ENCODE data around the gene DAPK1. TPM values are rescaled to one million over a fixed set of nuclear protein-coding genes. Genes with fewer than 3 reads are reported as not detected.

The DAPK1 gene
- total and polyA plus RNA-seq, 4 donors = 33.0 to 301 (median 94.1) TPM

- Histone ChIP-seq H3K36me3 (ENCODE audit: control insufficient read depth in 4 of 4, insufficient read depth in 4 of 4, low read length in 4 of 4) (peaks cover 0 to 36% (median 23%) of the 10 kb centered on the region in 4 donors), H3K27ac (ENCODE audit: low read depth in 1 of 2, low read length in 1 of 2) (no peak overlapping the region), H3K4me1 (ENCODE audit: control insufficient read depth in 5 of 5, insufficient read depth in 5 of 5, low read length in 5 of 5) (peaks cover 0 to 8% (median 0%) of the 10 kb centered on the region in 5 donors), H3K9ac (ENCODE audit: insufficient read depth in 1 of 2, low read length in 2 of 2) (no peak overlapping the region), H3K9me3 (ENCODE audit: control insufficient read depth in 4 of 4, insufficient read depth in 3 of 4, low read length in 3 of 4) (peaks cover 0 to 6% (median 0%) of the 10 kb centered on the region in 4 donors), H3K27me3 (ENCODE audit: control insufficient read depth in 3 of 3, insufficient read depth in 3 of 3, low read length in 2 of 3) (no peaks in the 10 kb centered on the region), H3K4me3 (no peak overlapping the region)
- no peak for TF ChIP-seq CTCF (IDR thresholded peaks at IDR 0.05; ENCODE audit: control extremely low read depth, extremely low read depth)
- 77 to 85% methylated on average over 3 of the region's 3 CpGs for WGBS, 2 donors
- ATAC-seq (ENCODE audit: insufficient read depth, low FRiP score) = no peak
- DNase-seq = no peak
Observed at GRCh38 chr9:87630846-87631245, 133.2 kb downstream of the DAPK1 start.

GRCh38 chr9:87635656-87636501 lies 138.2 kb downstream of the DAPK1 start:
- H3K4me1 ChIP-seq (ENCODE audit: control insufficient read depth in 5 of 5, insufficient read depth in 5 of 5, low read length in 5 of 5) = peaks cover 0 to 21% (median 8%) of the 10 kb centered on the region in 5 donors
- no peak overlapping the region for H3K4me3 ChIP-seq
- WGBS, 2 donors = 87 to 93% methylated on average over 15 of the region's 15 CpGs
- no peaks in the 10 kb centered on the region for H3K27me3 ChIP-seq (ENCODE audit: control insufficient read depth in 3 of 3, insufficient read depth in 3 of 3, low read length in 2 of 3)
- TF ChIP-seq CTCF (IDR thresholded peaks at IDR 0.05; ENCODE audit: control extremely low read depth, extremely low read depth) = no peak
- H3K9ac ChIP-seq (ENCODE audit: insufficient read depth in 1 of 2, low read length in 2 of 2) = no peak overlapping the region
- DNase-seq (no peak), ATAC-seq (ENCODE audit: insufficient read depth, low FRiP score) (no peak)
- peaks cover 0 to 50% (median 30%) of the 10 kb centered on the region in 4 donors for H3K36me3 ChIP-seq (ENCODE audit: control insufficient read depth in 4 of 4, insufficient read depth in 4 of 4, low read length in 4 of 4)
- H3K9me3 ChIP-seq (ENCODE audit: control insufficient read depth in 4 of 4, insufficient read depth in 3 of 4, low read length in 3 of 4) = peaks cover 0 to 7% (median 0%) of the 10 kb centered on the region in 4 donors
- H3K27ac ChIP-seq (ENCODE audit: low read depth in 1 of 2, low read length in 1 of 2) = no peak overlapping the region

- Histone ChIP-seq H3K4me3 (no peak overlapping the region), H3K9ac (ENCODE audit: insufficient read depth in 1 of 2, low read length in 2 of 2) (no peak overlapping the region), H3K27ac (ENCODE audit: low read depth in 1 of 2, low read length in 1 of 2) (no peak overlapping the region), H3K4me1 (ENCODE audit: control insufficient read depth in 5 of 5, insufficient read depth in 5 of 5, low read length in 5 of 5) (peaks cover 0 to 42% (median 19%) of the 10 kb centered on the region in 5 donors), H3K9me3 (ENCODE audit: control insufficient read depth in 4 of 4, insufficient read depth in 3 of 4, low read length in 3 of 4) (peaks cover 0 to 7% (median 0%) of the 10 kb centered on the region in 4 donors), H3K36me3 (ENCODE audit: control insufficient read depth in 4 of 4, insufficient read depth in 4 of 4, low read length in 4 of 4) (peaks cover 0 to 56% (median 32%) of the 10 kb centered on the region in 4 donors), H3K27me3 (ENCODE audit: control insufficient read depth in 3 of 3, insufficient read depth in 3 of 3, low read length in 2 of 3) (no peaks in the 10 kb centered on the region)
- no peak for TF ChIP-seq CTCF (IDR thresholded peaks at IDR 0.05; ENCODE audit: control extremely low read depth, extremely low read depth)
- 77 to 92% methylated on average over 6 of the region's 6 CpGs for WGBS, 2 donors
- no peak for ATAC-seq (ENCODE audit: insufficient read depth, low FRiP score)
- DNase-seq = no peak
Observed at GRCh38 chr9:87638292-87638691, 140.6 kb downstream of the DAPK1 start.

Data from lung (tissue), 12 donors.